B cell (primary cell): ENCODE measurements around the gene C12orf57.
A peak's percentile ranks its signal among the peaks of the same experiment; 100 is the strongest.

Experiments
- EZH2 ChIP-seq: IDR thresholded peaks from 2 replicates; pipeline ENCODE4 v1.6.1; 2012; ENCODE audit warnings: borderline replicate concordance, low read depth, mild to moderate bottlenecking, moderate library complexity, low read length; ENCODE audit not compliant: insufficient read depth, poor library complexity, severe bottlenecking
- TF ChIP-seq, protein P1 (sequence below): fragments of 200-600 bp; IDR thresholded peaks from one replicate; pipeline ENCODE4 v1.8.0; 2022; ENCODE audit warnings: antibody characterized with exemption, mild to moderate bottlenecking

DNA sequence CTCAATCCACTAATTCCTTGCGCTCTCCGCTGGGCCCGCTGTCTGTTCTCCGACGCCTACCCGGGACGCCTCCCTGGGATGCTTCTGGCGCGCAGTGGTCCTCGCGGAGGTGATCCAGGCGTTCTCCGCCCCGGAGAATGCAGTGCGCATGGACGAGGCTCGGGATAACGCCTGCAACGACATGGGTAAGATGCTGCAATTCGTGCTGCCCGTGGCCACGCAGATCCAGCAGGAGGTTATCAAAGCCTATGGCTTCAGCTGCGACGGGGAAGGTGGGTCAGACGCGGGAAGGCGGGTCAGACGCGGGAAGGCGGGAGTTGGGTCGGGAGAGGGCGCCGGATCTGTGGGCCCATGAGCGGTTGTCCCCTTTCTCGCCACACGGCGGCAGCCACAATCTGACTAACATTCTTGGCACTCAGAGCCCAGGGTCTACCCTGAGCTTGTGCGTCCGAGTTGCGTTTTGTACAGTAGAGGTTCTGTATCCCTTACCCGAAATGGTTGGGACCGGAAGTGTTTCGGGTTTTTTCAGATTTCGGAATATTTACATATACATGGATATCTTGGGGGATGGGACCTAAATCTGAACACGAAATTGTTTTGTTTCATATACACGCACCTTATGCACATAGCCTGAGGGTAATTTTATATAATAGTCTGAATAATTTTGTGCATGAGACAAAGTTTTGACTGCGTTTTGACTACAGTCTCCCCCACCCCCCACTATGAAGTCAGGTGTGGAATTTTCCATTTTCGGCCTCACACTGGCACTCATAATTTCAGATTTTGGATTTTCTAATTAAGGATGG, 762 bp downstream of the C12orf57 start:
- TF ChIP-seq, protein P1, sequence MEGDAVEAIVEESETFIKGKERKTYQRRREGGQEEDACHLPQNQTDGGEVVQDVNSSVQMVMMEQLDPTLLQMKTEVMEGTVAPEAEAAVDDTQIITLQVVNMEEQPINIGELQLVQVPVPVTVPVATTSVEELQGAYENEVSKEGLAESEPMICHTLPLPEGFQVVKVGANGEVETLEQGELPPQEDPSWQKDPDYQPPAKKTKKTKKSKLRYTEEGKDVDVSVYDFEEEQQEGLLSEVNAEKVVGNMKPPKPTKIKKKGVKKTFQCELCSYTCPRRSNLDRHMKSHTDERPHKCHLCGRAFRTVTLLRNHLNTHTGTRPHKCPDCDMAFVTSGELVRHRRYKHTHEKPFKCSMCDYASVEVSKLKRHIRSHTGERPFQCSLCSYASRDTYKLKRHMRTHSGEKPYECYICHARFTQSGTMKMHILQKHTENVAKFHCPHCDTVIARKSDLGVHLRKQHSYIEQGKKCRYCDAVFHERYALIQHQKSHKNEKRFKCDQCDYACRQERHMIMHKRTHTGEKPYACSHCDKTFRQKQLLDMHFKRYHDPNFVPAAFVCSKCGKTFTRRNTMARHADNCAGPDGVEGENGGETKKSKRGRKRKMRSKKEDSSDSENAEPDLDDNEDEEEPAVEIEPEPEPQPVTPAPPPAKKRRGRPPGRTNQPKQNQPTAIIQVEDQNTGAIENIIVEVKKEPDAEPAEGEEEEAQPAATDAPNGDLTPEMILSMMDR: peak; percentile 90
- no peak for TF ChIP-seq EZH2
